Suprapubic skin (tissue), 4 donors: ENCODE data around the gene HGF.

Experiments used
- CTCF ChIP-seq, 2 donors: fragments of 200-600 bp in 1 of 2; fragments of 450-650 bp in 1 of 2; sonication (generic) in 1 of 2; IDR thresholded peaks; one replicate each; pipeline ENCODE4 v1.5.1; 2016 to 2019; ENCODE audit warnings: antibody characterized with exemption in 2 of 2, mild to moderate bottlenecking in 1 of 2, moderate library complexity in 1 of 2
- EP300 ChIP-seq: sonication (generic); formaldehyde crosslinking; IDR thresholded peaks from one replicate; pipeline ENCODE4 v1.6.1; 2017; ENCODE audit warnings: antibody characterized with exemption
- POLR2A ChIP-seq, 2 donors: fragments of 450-650 bp; IDR thresholded peaks; one replicate each; pipeline ENCODE4 v1.6.1; 2017; ENCODE audit warnings: antibody characterized with exemption in 2 of 2, mild to moderate bottlenecking in 2 of 2, moderate library complexity in 2 of 2
- POLR2AphosphoS5 ChIP-seq, 3 donors: sonication (generic); formaldehyde crosslinking; IDR thresholded peaks; one replicate each; pipeline ENCODE4 v1.6.1; 2017; ENCODE audit warnings: antibody characterized with exemption in 3 of 3

DNA sequence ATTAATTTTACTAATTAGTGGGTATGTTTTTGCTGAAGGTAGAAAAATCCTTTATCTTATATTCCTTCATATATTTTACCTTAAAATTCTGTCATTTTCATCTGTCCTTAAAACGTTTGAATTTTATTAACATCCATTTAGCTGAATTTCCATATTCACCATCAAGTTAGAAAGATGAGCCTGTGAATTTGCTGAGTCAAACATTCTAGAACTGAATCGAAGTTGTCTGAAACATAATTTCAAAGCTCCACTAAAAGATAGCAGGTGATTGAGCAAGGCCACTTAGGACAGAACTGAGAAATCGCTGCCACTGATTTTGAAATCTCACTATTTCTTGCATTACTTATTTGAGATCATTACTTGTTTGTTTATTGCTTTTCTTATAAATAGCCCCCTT, 17.5 kb downstream of the HGF start:
- no peak for TF ChIP-seq CTCF (IDR thresholded peaks at IDR 0.05)
- no peak for TF ChIP-seq POLR2A (IDR thresholded peaks at IDR 0.05)
- no peak for TF ChIP-seq POLR2AphosphoS5 (IDR thresholded peaks at IDR 0.05)
- no peak for TF ChIP-seq EP300
